CD8-positive, alpha-beta memory T cell (primary cell): ENCODE data around the gene INO80B. TPM values are rescaled to one million over a fixed set of nuclear protein-coding genes. Genes with fewer than 3 reads are reported as not detected.
A peak's percentile ranks its signal among the peaks of the same experiment; 100 is the strongest.
"Not testable (repeated sequence)": the region's sequence is repeated elsewhere in the genome, so short reads cannot be mapped to it uniquely, and the experiment has no call there.

Experiments
- CTCF ChIA-PET: fragments of 350-600 bp; sonication (Branson Sonifier 250); formaldehyde crosslinking; loops from one replicate; lab custom pipeline; 2021; ENCODE audit warnings: antibody characterized with exemption; lab: Charles Lee
- POLR2A ChIA-PET: fragments of 350-600 bp; sonication (Branson Sonifier 250); formaldehyde crosslinking; loops from one replicate; lab custom pipeline; 2021; ENCODE audit warnings: antibody characterized with exemption; lab: Charles Lee
- DNase-seq, 5 donors: peaks; one replicate each; pipeline versions ENCODE4 v3.0.0 to v3.0.0-alpha.2; 2020 to 2022; ENCODE audit warnings: mixed read lengths in 1 of 5
- H3K27ac ChIP-seq: one replicate; pipeline ENCODE4 v1.7.0; 2013; ENCODE audit warnings: low read depth, mild to moderate bottlenecking, low read length, moderate library complexity
- H3K27me3 ChIP-seq: 2 replicates; pipeline ENCODE4 v1.7.0; 2013; ENCODE audit warnings: low read length, mild to moderate bottlenecking; ENCODE audit not compliant: insufficient read depth, poor library complexity, severe bottlenecking
- H3K36me3 ChIP-seq: 2 replicates; pipeline ENCODE4 v1.7.0; 2013; ENCODE audit warnings: mild to moderate bottlenecking, low read length, moderate library complexity; ENCODE audit not compliant: insufficient read depth
- H3K4me1 ChIP-seq: 2 replicates; pipeline ENCODE4 v1.7.0; 2013; ENCODE audit warnings: mild to moderate bottlenecking, low read length, moderate library complexity; ENCODE audit not compliant: insufficient read depth
- H3K4me3 ChIP-seq: 2 replicates; pipeline ENCODE4 v1.7.0; 2013; ENCODE audit warnings: mild to moderate bottlenecking, low read length
- H3K9me3 ChIP-seq: 2 replicates; pipeline ENCODE4 v1.7.0; 2013; ENCODE audit warnings: mild to moderate bottlenecking, low read length
- H3K27ac Mint-ChIP-seq, 8 donors: one replicate each; pipeline ENCODE4 v1.8.0; 2020 to 2021; ENCODE audit warnings: mixed read lengths in 8 of 8, mild to moderate bottlenecking in 6 of 8, inconsistent platforms in 3 of 8, moderate library complexity in 3 of 8
- H3K27me3 Mint-ChIP-seq, 2 donors: one replicate each; pipeline ENCODE4 v1.8.0; 2020 to 2021; ENCODE audit warnings: mixed read lengths in 2 of 2, mild to moderate bottlenecking in 1 of 2, moderate library complexity in 1 of 2
- H3K36me3 Mint-ChIP-seq, 3 donors: one replicate each; pipeline ENCODE4 v1.8.0; 2020 to 2021; ENCODE audit warnings: mixed read lengths in 3 of 3, inconsistent platforms in 1 of 3, mild to moderate bottlenecking in 1 of 3
- H3K4me1 Mint-ChIP-seq, 3 donors: one replicate each; pipeline ENCODE4 v1.8.0; 2020 to 2021; ENCODE audit warnings: mixed read lengths in 3 of 3, inconsistent platforms in 1 of 3, mild to moderate bottlenecking in 1 of 3
- H3K4me3 Mint-ChIP-seq, 7 donors: one replicate each; pipeline ENCODE4 v1.8.0; 2020 to 2021; ENCODE audit warnings: mixed read lengths in 7 of 7, mild to moderate bottlenecking in 6 of 7, moderate library complexity in 4 of 7, inconsistent platforms in 2 of 7
- H3K9me3 Mint-ChIP-seq, 5 donors: one replicate each; pipeline ENCODE4 v1.8.0; 2020 to 2022; ENCODE audit warnings: mixed read lengths in 5 of 5, mild to moderate bottlenecking in 3 of 5, moderate library complexity in 2 of 5, inconsistent platforms in 1 of 5
- polyA plus RNA-seq: library from polyadenylated mRNA; unstranded; fragments of 300-500 nt; fragmentation: Illumina TruSeq; gene quantifications from one replicate; pipeline ENCODE4 v1.2.3, GENCODE V29; 2021
- total RNA-seq, 2 experiments: library from RNA; stranded (reverse); gene quantifications; one replicate each; pipeline ENCODE4 v1.2.3, GENCODE V29; 2021

Gene INO80B
- total and polyA plus RNA-seq, 3 experiments from 2014 or later: 7.6 to 44.3 (median 44.1) TPM

DNA sequence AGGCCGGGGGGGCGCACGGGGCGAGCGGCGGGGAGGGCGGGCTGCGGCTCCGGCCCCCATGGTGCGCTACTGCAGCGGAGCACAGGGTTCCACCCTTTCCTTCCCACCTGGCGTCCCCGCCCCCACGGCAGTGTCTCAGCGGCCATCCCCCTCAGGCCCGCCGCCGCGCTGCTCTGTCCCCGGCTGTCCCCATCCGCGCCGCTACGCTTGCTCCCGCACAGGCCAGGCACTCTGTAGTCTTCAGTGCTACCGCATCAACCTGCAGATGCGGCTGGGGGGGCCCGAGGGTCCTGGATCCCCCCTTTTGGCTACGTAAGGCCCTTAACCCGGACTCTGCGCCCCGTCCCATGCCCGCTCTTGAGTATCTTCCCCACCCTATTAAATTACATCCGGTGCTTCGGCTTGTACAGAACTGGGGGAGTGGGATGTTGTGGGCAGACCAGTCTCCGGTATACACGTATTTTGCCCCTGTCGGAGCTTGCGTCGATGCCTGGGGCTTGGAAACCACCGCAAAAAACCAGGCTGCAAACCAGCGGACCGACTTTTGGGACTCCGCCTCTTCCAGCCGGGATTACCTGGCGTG, 2.8 kb downstream of the INO80B start:
- peaks cover 2% of the 10 kb centered on the region for H3K36me3 ChIP-seq
- ChIA-PET POLR2A (interaction anchor here (1.0 to 3.8 kb wide), 11 partner anchors 10 to 720 kb away, joined by 3 to 54 read pairs (median 5); partner anchors contain the start of genes AUP1, C2orf81, CCDC142 and DQX1), CTCF (interaction anchor here (1.0 to 5.8 kb wide), 8 partner anchors 10 to 130 kb away, joined by 3 to 83 read pairs (median 4); partner anchors contain the start of genes CCDC142, MRPL53 and TTC31)
- H3K4me1 ChIP-seq: peaks cover 41% of the 10 kb centered on the region
- peak overlapping the region; percentile 94 for H3K27ac ChIP-seq
- peak overlapping the region; percentile 87 to 98 (median 92) for H3K4me3 Mint-ChIP-seq
- peaks cover 56 to 65% (median 62%) of the 10 kb centered on the region in 3 donors for H3K4me1 Mint-ChIP-seq
- H3K27me3 Mint-ChIP-seq: peaks cover 0 to 2% of the 10 kb centered on the region in 2 donors
- H3K4me3 ChIP-seq: peak overlapping the region; percentile 88
- peak overlapping the region; percentile 91 to 100 (median 100) for H3K27ac Mint-ChIP-seq
- no peaks in the 10 kb centered on the region for H3K9me3 Mint-ChIP-seq
- peak in 4 of 5 donors; percentile 79 to 89 (median 81) for DNase-seq
- H3K36me3 Mint-ChIP-seq: peaks cover 0 to 37% (median 0%) of the 10 kb centered on the region in 3 donors
- H3K9me3 ChIP-seq: no peaks in the 10 kb centered on the region
- no peaks in the 10 kb centered on the region for H3K27me3 ChIP-seq

DNA sequence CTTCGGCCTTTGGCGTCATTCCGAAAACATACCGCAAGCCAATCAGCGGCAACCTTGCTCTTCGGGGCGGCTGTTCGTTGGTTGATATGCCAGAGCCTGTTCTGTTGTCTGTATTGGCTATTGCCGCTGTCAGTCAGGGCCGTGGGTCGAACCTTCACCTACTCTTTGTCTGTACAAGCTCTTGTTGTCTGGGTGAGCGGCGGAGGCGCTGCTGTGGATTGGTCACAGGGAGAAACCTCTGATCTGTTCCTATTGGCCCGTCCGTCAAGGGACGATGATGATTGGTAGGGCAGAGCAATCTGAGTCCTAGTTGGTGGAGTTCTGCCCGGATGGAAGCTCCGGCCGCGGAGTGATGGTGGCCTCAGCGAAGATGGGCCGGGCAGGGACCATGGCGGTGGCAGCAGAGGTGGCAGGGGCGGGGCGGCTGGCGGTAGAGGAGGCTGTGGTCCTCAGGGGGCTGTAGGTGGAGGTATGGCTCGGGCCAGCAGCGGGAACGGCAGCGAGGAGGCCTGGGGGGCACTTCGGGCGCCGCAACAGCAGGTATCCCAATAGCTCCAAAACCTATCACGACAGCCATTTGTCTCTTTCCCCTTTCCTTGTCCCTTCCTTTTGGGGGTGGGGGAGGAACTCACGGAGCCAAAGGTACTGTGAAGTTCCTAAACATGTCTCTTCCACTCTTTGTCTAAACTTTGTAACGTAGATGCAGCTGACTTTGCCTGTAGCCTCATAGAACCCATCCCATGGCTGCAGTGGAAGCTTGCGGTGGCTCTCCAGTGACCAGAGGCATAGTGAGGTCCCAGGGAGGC, 3.4 kb downstream of the INO80B start, which contains the start of gene WBP1:
Gene WBP1 (plus strand): TSS at position 307 of the 806 bp plus-strand sequence. CDS start 165 bp downstream, at position 472.
- Histone ChIP-seq H3K36me3 (peaks cover 4% of the 10 kb centered on the region), H3K9me3 (no peaks in the 10 kb centered on the region), H3K27me3 (no peaks in the 10 kb centered on the region), H3K27ac (peak within 1 kb of the TSS; percentile 94), H3K4me3 (peak within 1 kb of the TSS; percentile 90), H3K4me1 (peaks cover 36% of the 10 kb centered on the region)
- H3K36me3 Mint-ChIP-seq: peaks cover 0 to 44% (median 0%) of the 10 kb centered on the region in 3 donors
- H3K4me1 Mint-ChIP-seq: peaks cover 51 to 65% (median 62%) of the 10 kb centered on the region in 3 donors
- CTCF ChIA-PET: interaction anchor here (0.8 to 5.8 kb wide), 8 partner anchors 9 to 129 kb away, joined by 3 to 83 read pairs (median 4); partner anchors contain the start of genes CCDC142, MRPL53 and TTC31
- POLR2A ChIA-PET: interaction anchor here (0.6 to 3.8 kb wide), 13 partner anchors 9 to 721 kb away, joined by 3 to 54 read pairs (median 5); partner anchors contain the start of genes AUP1, C2orf81, CCDC142 and DQX1
- H3K4me3 Mint-ChIP-seq: peak within 1 kb of the TSS; percentile 87 to 98 (median 92)
- peak; percentile 97 to 100 (median 99) for DNase-seq
- no peaks in the 10 kb centered on the region for H3K9me3 Mint-ChIP-seq
- H3K27ac Mint-ChIP-seq: peak within 1 kb of the TSS; percentile 91 to 100 (median 100)
- peaks cover 0 to 2% of the 10 kb centered on the region in 2 donors for H3K27me3 Mint-ChIP-seq

DNA sequence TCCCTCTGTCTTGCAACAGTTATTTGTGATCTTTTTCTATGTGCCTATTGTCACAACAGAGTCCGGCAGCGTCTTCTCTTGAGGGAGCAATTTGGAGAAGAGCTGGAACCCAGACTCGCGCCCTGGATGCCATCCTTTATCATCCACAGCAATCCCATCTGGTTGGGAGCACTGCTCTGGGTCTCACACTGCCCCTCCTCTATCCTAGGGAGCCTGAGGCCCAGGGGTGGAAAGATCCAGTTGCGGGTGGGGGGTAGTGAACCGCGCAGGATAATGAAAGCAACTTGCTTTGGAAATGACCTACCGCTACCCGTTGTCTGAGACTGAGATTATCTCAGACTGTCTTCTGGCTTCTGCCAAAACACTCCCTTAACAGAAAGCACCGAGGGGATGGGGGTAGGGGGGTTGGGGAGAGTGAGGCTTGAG, 4.1 kb downstream of the INO80B start:
- H3K4me3 ChIP-seq: peak overlapping the region; percentile 90
- Mint-ChIP-seq H3K9me3 (no peaks in the 10 kb centered on the region), H3K27ac (peak overlapping the region; percentile 91 to 100 (median 100)), H3K4me3 (peak overlapping the region; percentile 87 to 98 (median 92)), H3K4me1 (peaks cover 52 to 66% (median 61%) of the 10 kb centered on the region in 3 donors), H3K36me3 (peaks cover 0 to 44% (median 0%) of the 10 kb centered on the region in 3 donors), H3K27me3 (peaks cover 0 to 2% of the 10 kb centered on the region in 2 donors)
- no peak for DNase-seq
- H3K27ac ChIP-seq: peak overlapping the region; percentile 66
- ChIA-PET CTCF (interaction anchor here (0.8 to 5.8 kb wide), 6 partner anchors 9 to 128 kb away, joined by 3 to 83 read pairs (median 6); partner anchors contain the start of genes CCDC142, MRPL53 and TTC31), POLR2A (interaction anchor here (1.0 to 3.8 kb wide), 10 partner anchors 9 to 721 kb away, joined by 3 to 54 read pairs (median 5); partner anchors contain the start of genes AUP1, C2orf81, CCDC142 and HTRA2)
- H3K4me1 ChIP-seq: peaks cover 36% of the 10 kb centered on the region
- H3K27me3 ChIP-seq: no peaks in the 10 kb centered on the region
- H3K9me3 ChIP-seq: no peaks in the 10 kb centered on the region
- peaks cover 4% of the 10 kb centered on the region for H3K36me3 ChIP-seq

DNA sequence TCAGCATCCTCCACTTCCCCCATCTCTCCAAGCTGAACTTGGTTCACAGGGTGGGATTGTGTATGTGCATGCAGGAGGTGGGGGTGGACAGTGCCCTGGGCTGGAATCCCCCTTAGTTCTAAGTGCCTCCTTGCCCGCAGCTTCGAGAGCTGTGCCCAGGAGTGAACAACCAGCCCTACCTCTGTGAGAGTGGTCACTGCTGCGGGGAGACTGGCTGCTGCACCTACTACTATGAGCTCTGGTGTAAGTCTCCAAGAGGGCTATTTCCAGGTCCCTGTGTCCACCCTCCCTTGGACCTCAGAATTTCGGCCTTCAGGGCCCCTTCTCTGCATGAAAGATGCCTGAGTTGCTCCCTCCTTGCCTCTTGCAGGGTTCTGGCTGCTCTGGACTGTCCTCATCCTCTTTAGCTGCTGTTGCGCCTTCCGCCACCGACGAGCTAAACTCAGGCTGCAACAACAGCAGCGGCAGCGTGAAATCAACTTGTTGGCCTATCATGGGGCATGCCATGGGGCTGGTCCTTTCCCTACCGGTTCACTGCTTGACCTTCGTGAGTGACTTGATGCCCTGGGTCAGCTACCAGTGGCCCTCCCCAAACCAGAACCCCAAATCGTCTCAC, 4.7 kb downstream of the INO80B start:
- not testable (repeated sequence) for DNase-seq, H3K9me3 Mint-ChIP-seq, H3K36me3 ChIP-seq, H3K27me3 ChIP-seq, H3K9me3 ChIP-seq, H3K27ac ChIP-seq, H3K4me3 ChIP-seq, H3K27me3 Mint-ChIP-seq
- peak overlapping the region in 7 of 8 donors; percentile 55 to 100 (median 97) for H3K27ac Mint-ChIP-seq
- POLR2A ChIA-PET: interaction anchor here (2.7 to 3.8 kb wide), 2 partner anchors 8 to 12 kb away, joined by 32 to 54 read pairs; partner anchors contain the start of gene MRPL53
- CTCF ChIA-PET: interaction anchor here (1.0 to 5.8 kb wide), 2 partner anchors 23 kb away, joined by 5 to 83 read pairs; partner anchors contain the start of genes CCDC142 and TTC31
- H3K36me3 Mint-ChIP-seq: peaks cover 0 to 44% (median 0%) of the 10 kb centered on the region in 3 donors
- peaks cover 51 to 67% (median 61%) of the 10 kb centered on the region in 3 donors for H3K4me1 Mint-ChIP-seq
- peak overlapping the region; percentile 87 to 98 (median 92) for H3K4me3 Mint-ChIP-seq
- H3K4me1 ChIP-seq: peaks cover 38% of the 10 kb centered on the region

DNA sequence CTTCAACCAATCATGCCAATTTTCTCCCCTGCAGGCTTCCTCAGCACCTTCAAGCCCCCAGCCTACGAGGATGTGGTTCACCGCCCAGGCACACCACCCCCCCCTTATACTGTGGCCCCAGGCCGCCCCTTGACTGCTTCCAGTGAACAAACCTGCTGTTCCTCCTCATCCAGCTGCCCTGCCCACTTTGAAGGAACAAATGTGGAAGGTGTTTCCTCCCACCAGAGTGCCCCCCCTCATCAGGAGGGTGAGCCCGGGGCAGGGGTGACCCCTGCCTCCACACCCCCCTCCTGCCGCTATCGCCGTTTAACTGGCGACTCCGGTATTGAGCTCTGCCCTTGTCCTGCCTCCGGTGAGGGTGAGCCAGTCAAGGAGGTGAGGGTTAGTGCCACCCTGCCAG, 5.3 kb downstream of the INO80B start:
- peak overlapping the region in 5 of 7 donors; percentile 44 to 96 (median 90) for H3K4me3 Mint-ChIP-seq
- H3K27me3 Mint-ChIP-seq, H3K9me3 ChIP-seq, H3K9me3 Mint-ChIP-seq, POLR2A ChIA-PET, DNase-seq, H3K4me3 ChIP-seq, H3K36me3 ChIP-seq, H3K27me3 ChIP-seq, H3K27ac ChIP-seq: not testable (repeated sequence)
- H3K36me3 Mint-ChIP-seq: peaks cover 0 to 42% (median 0%) of the 10 kb centered on the region in 3 donors
- H3K4me1 Mint-ChIP-seq: peaks cover 46 to 64% (median 56%) of the 10 kb centered on the region in 3 donors
- CTCF ChIA-PET: interaction anchor here (1.0 kb wide), 1 partner anchor 22 kb away, joined by 5 read pairs; the partner anchor contains the start of genes CCDC142 and TTC31
- H3K27ac Mint-ChIP-seq: peak overlapping the region in 6 of 8 donors; percentile 40 to 100 (median 81)
- peaks cover 37% of the 10 kb centered on the region for H3K4me1 ChIP-seq

DNA sequence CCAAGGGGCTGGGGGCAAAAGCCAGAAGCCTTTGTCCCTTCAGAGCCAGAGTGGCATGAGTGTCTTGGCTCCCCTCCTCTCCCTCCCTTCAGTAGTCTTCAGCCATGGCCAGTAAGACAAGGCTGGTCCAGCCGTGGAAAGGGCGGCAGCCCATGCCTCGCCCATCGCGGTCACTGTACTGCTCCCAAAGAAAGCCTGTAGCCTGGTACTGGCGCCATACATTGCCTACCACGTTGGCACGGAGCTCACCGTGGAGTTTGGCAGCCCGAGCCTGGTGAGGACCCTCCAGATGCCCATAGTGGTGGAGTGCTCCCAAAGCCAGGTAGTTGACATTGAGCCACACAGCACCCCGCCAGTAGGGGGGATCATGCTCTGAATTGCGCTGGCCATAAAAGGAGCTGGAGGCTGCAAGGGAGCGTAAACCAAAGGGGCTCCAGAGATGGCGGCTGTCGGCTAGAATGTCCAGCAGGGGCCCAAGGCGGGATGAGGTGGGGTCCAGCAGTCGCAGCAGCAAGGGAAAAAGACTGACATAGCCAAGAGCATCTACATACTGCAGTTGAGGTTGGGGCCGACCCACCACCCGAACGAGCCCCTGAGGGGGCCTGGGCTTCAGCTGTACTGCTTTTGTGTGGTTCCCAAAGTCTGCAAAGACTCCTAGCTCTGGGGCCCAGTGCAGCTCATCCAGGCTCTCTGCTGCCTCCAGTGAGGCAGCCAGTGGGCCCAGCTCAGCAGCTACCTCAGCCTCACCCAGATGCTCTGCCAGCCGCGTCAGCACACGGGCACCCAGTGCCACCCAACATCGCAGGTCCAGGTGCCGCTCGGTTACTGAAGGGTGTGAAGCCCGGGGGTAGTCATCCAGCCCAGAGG, 6.5 kb downstream of the INO80B start:
- peaks cover 25% of the 10 kb centered on the region for H3K4me1 ChIP-seq
- POLR2A ChIA-PET: interaction anchor here (0.5 to 0.6 kb wide), 2 partner anchors 18 to 29 kb away, joined by 3 to 7 read pairs; no protein-coding TSS in a partner anchor
- H3K4me1 Mint-ChIP-seq: peaks cover 41 to 62% (median 54%) of the 10 kb centered on the region in 3 donors
- no peak overlapping the region for H3K27ac ChIP-seq
- no peaks in the 10 kb centered on the region for H3K9me3 Mint-ChIP-seq
- peak overlapping the region in 3 of 8 donors; percentile 15 to 40 (median 24) for H3K27ac Mint-ChIP-seq
- H3K36me3 ChIP-seq: peaks cover 4% of the 10 kb centered on the region
- no peak for DNase-seq
- H3K27me3 ChIP-seq: no peaks in the 10 kb centered on the region
- CTCF ChIA-PET: interaction anchor here (1.0 to 1.6 kb wide), 2 partner anchors 13 to 20 kb away, joined by 4 to 7 read pairs; no protein-coding TSS in a partner anchor
- peaks cover 0 to 41% (median 0%) of the 10 kb centered on the region in 3 donors for H3K36me3 Mint-ChIP-seq
- peak overlapping the region in 4 of 7 donors; percentile 8 to 73 (median 36) for H3K4me3 Mint-ChIP-seq
- peaks cover 0 to 2% of the 10 kb centered on the region in 2 donors for H3K27me3 Mint-ChIP-seq
- H3K4me3 ChIP-seq: no peak overlapping the region
- no peaks in the 10 kb centered on the region for H3K9me3 ChIP-seq
